Neural cell (in vitro differentiated cells): Measurements from ENCODE around the gene PALM3. TPM values are rescaled to one million over a fixed set of nuclear protein-coding genes. Genes with fewer than 3 reads are reported as not detected.
"Not testable (repeated sequence)": the region's sequence is repeated elsewhere in the genome, so short reads cannot be mapped to it uniquely, and the experiment has no call there.

Source experiments
- H2AFZ ChIP-seq: fragments of 200-600, 300-800 bp; sonication (generic), shearing (Covaris generic); 2 replicates; pipeline ENCODE4 v1.6.0; 2014; ENCODE audit warnings: low read depth, mild to moderate bottlenecking, antibody characterized with exemption, low read length, moderate library complexity
- H3F3A ChIP-seq: fragments of 200-600 bp; shearing (Covaris generic); 2 replicates; pipeline ENCODE4 v1.6.1; 2016; ENCODE audit warnings: mild to moderate bottlenecking, moderate library complexity, mixed read lengths, antibody characterized with exemption, low read length; ENCODE audit not compliant: insufficient read depth, poor library complexity, severe bottlenecking
- H3K27ac ChIP-seq: fragments of 200-600, 300-800 bp; sonication (generic), shearing (Covaris generic); 2 replicates; pipeline ENCODE4 v1.5.1; 2014; ENCODE audit warnings: mild to moderate bottlenecking, low read length, moderate library complexity
- H3K27me3 ChIP-seq: fragments of 300-800, 200-600 bp; sonication (generic), shearing (Covaris generic); 2 replicates; pipeline ENCODE4 v1.6.0; 2014; ENCODE audit warnings: mild to moderate bottlenecking, low read depth, low read length, moderate library complexity; ENCODE audit not compliant: insufficient read depth
- H3K36me3 ChIP-seq: fragments of 300-800, 200-600 bp; sonication (generic), shearing (Covaris generic); 2 replicates; pipeline ENCODE4 v1.5.1; 2014; ENCODE audit warnings: mild to moderate bottlenecking, antibody characterized with exemption, low read length, moderate library complexity; ENCODE audit not compliant: insufficient read depth
- H3K4me2 ChIP-seq: fragments of 300-800, 200-600 bp; sonication (generic), shearing (Covaris generic); 2 replicates; pipeline ENCODE4 v1.6.0; 2014; ENCODE audit warnings: mild to moderate bottlenecking, low read length
- H3K4me3 ChIP-seq: fragments of 300-800, 200-600 bp; sonication (generic), shearing (Covaris generic); 2 replicates; pipeline ENCODE4 v1.5.1; 2014; ENCODE audit warnings: mild to moderate bottlenecking, low read length, moderate library complexity
- H3K79me2 ChIP-seq: fragments of 200-600 bp; shearing (Covaris generic); replicated peaks from 2 replicates; pipeline ENCODE4 v1.6.0; 2014; ENCODE audit warnings: mild to moderate bottlenecking, low read length, moderate library complexity; ENCODE audit not compliant: insufficient read depth
- H3K9ac ChIP-seq: fragments of 300-800, 200-600 bp; sonication (generic), shearing (Covaris generic); 2 replicates; pipeline ENCODE4 v1.6.1; 2016; ENCODE audit warnings: mild to moderate bottlenecking, low read length, mixed read lengths
- H3K9me2 ChIP-seq: fragments of 200-600 bp; shearing (Covaris generic); 2 replicates; pipeline ENCODE4 v1.6.1; 2016; ENCODE audit warnings: mild to moderate bottlenecking, low read length, mixed read lengths; ENCODE audit not compliant: insufficient read depth
- H3K9me3 ChIP-seq: fragments of 200-600, 300-800 bp; sonication (generic), shearing (Covaris generic); 2 replicates; pipeline ENCODE4 v1.6.1; 2016; ENCODE audit warnings: mild to moderate bottlenecking, mixed run types, low read length, moderate library complexity, mixed read lengths
- H4K20me1 ChIP-seq: fragments of 200-600 bp; shearing (Covaris generic); 2 replicates; pipeline ENCODE4 v1.6.1; 2016; ENCODE audit warnings: mild to moderate bottlenecking, mixed run types; ENCODE audit not compliant: insufficient read depth
- CTCF ChIP-seq: fragments of 450-650 bp; IDR thresholded peaks from 2 replicates; pipeline ENCODE4 v1.5.1; 2014; ENCODE audit warnings: antibody characterized with exemption, mild to moderate bottlenecking, moderate library complexity; ENCODE audit not compliant: poor library complexity, severe bottlenecking
- EP300 ChIP-seq: fragments of 450-650 bp; conservative IDR thresholded peaks from 2 replicates; pipeline ENCODE4 v1.6.1; 2014; ENCODE audit warnings: antibody characterized with exemption, mild to moderate bottlenecking, moderate library complexity; ENCODE audit not compliant: poor library complexity, severe bottlenecking
- EZH2 ChIP-seq: fragments of 200-600, 300-800 bp; shearing (Covaris generic), sonication (generic); IDR thresholded peaks from 2 replicates; pipeline ENCODE4 v1.6.1; 2014; ENCODE audit warnings: antibody characterized with exemption, low read length, borderline replicate concordance, mild to moderate bottlenecking; ENCODE audit not compliant: insufficient read depth, poor library complexity, severe bottlenecking
- MXI1 ChIP-seq: fragments of 450-650 bp; conservative IDR thresholded peaks from 2 replicates; pipeline ENCODE4 v1.6.1; 2014; ENCODE audit warnings: antibody characterized with exemption, mild to moderate bottlenecking; ENCODE audit not compliant: poor library complexity, severe bottlenecking
- POLR2AphosphoS5 ChIP-seq: IDR thresholded peaks from 2 replicates; pipeline ENCODE4 v1.6.1; 2012
- RAD21 ChIP-seq: fragments of 450-650 bp; conservative IDR thresholded peaks from 2 replicates; pipeline ENCODE4 v1.6.1; 2014; ENCODE audit warnings: antibody characterized with exemption, mild to moderate bottlenecking, moderate library complexity
- SMC3 ChIP-seq: fragments of 450-650 bp; conservative IDR thresholded peaks from 2 replicates; pipeline ENCODE4 v1.6.1; 2014; ENCODE audit warnings: antibody characterized with exemption, mild to moderate bottlenecking, moderate library complexity; ENCODE audit not compliant: poor library complexity
- TAF1 ChIP-seq: IDR thresholded peaks from 2 replicates; pipeline ENCODE4 v1.6.1; 2012; ENCODE audit warnings: low read depth
- polyA plus RNA-seq: library from polyadenylated mRNA; depleted of rRNA; stranded (reverse); fragments of >200 nt; gene quantifications from 2 replicates; pipeline ENCODE4 v1.2.3, GENCODE V29; 2014
- TF ChIP-seq, protein P1 (sequence below): IDR thresholded peaks from 2 replicates; pipeline ENCODE4 v1.6.1; 2012; ENCODE audit warnings: borderline replicate concordance

Gene PALM3
- polyA plus RNA-seq, 1 donor from 2014 or later: 0.33 TPM

GRCh38 chr19:14022469-14022868, 39.4 kb downstream of the PALM3 start:
- Histone ChIP-seq H3K79me2 (no peaks in the 10 kb centered on the region), H3K9ac (no peak overlapping the region), H4K20me1 (no peaks in the 10 kb centered on the region), H3K27me3 (no peaks in the 10 kb centered on the region), H3K9me3 (no peaks in the 10 kb centered on the region), H3K9me2 (no peaks in the 10 kb centered on the region), H3K36me3 (no peaks in the 10 kb centered on the region), H3F3A (no peaks in the 10 kb centered on the region), H3K4me3 (no peak overlapping the region), H2AFZ (no peak overlapping the region), H3K27ac (no peak overlapping the region), H3K4me2 (no peak overlapping the region)
- TF ChIP-seq SMC3 (no peak), EZH2 (no peak), EP300 (no peak), POLR2AphosphoS5 (no peak), RAD21 (no peak), TAF1 (no peak), CTCF (no peak)
- TF ChIP-seq, protein P1, sequence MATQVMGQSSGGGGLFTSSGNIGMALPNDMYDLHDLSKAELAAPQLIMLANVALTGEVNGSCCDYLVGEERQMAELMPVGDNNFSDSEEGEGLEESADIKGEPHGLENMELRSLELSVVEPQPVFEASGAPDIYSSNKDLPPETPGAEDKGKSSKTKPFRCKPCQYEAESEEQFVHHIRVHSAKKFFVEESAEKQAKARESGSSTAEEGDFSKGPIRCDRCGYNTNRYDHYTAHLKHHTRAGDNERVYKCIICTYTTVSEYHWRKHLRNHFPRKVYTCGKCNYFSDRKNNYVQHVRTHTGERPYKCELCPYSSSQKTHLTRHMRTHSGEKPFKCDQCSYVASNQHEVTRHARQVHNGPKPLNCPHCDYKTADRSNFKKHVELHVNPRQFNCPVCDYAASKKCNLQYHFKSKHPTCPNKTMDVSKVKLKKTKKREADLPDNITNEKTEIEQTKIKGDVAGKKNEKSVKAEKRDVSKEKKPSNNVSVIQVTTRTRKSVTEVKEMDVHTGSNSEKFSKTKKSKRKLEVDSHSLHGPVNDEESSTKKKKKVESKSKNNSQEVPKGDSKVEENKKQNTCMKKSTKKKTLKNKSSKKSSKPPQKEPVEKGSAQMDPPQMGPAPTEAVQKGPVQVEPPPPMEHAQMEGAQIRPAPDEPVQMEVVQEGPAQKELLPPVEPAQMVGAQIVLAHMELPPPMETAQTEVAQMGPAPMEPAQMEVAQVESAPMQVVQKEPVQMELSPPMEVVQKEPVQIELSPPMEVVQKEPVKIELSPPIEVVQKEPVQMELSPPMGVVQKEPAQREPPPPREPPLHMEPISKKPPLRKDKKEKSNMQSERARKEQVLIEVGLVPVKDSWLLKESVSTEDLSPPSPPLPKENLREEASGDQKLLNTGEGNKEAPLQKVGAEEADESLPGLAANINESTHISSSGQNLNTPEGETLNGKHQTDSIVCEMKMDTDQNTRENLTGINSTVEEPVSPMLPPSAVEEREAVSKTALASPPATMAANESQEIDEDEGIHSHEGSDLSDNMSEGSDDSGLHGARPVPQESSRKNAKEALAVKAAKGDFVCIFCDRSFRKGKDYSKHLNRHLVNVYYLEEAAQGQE: no peak

DNA sequence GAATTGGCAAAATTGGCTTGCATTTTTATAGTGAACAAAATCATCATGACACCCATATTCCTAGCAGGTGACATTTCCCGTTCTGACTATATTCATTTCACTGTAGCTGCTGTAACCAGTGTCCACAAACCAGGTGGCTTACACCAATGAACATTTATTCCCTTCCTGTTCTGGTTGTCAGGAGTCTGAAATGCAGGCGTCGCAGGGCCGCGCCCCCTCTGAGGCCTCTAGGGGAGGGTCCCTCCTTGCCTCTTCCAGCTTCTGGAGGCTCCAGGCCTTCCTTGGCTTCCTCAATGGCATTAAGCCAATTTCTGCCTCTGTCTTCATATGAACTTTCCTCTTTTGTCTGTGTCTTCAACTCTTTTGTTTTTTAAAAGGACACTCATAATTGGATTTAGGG, 40.4 kb downstream of the PALM3 start:
- Histone ChIP-seq H3K9me2 (no peaks in the 10 kb centered on the region), H3K79me2 (no peaks in the 10 kb centered on the region), H3K4me3 (no peak overlapping the region), H2AFZ (no peak overlapping the region), H4K20me1 (no peaks in the 10 kb centered on the region), H3K27me3 (no peaks in the 10 kb centered on the region), H3K27ac (no peak overlapping the region), H3F3A (no peaks in the 10 kb centered on the region), H3K9me3 (no peaks in the 10 kb centered on the region), H3K9ac (no peak overlapping the region), H3K36me3 (no peaks in the 10 kb centered on the region), H3K4me2 (no peak overlapping the region)
- TF ChIP-seq MXI1: no peak
- TF ChIP-seq EZH2: no peak
- TF ChIP-seq, protein P1: no peak
- no peak for TF ChIP-seq CTCF
- no peak for TF ChIP-seq TAF1
- no peak for TF ChIP-seq RAD21
- no peak for TF ChIP-seq SMC3
- no peak for TF ChIP-seq POLR2AphosphoS5
- no peak for TF ChIP-seq EP300

DNA sequence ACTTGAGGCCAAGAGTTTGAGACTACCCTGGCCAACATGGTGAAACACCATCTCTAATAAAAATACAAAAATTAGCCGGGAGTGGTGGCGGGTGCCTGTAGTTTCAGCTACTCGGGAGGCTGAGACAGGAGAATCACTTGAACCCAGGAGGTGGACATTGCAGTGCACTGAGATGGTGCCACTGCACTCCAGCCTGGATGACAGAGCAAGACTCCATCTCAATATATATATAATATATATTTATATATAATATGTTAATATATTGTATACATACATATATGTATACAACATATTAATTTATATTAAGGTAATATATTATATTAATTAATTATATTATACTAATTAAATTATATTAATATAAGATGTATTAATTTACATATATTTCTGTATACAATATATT, 42.1 kb downstream of the PALM3 start:
- H2AFZ ChIP-seq, H3K4me3 ChIP-seq, H3K79me2 ChIP-seq, H3K27ac ChIP-seq, H3F3A ChIP-seq, H3K9me3 ChIP-seq, H3K9me2 ChIP-seq, H4K20me1 ChIP-seq, H3K4me2 ChIP-seq, H3K9ac ChIP-seq, H3K36me3 ChIP-seq, H3K27me3 ChIP-seq: not testable (repeated sequence)
